Endothelial cell (in vitro differentiated cells): ENCODE measurements around the gene CREBBP. TPM values are rescaled to one million over a fixed set of nuclear protein-coding genes. Genes with fewer than 3 reads are reported as not detected.
A peak's percentile ranks its signal among the peaks of the same experiment; 100 is the strongest.

Experiments
- DNase-seq: peaks from one replicate; pipeline ENCODE4 v3.0.0; 2021; ENCODE audit warnings: low spot score
- H3K27ac Mint-ChIP-seq: one replicate; pipeline ENCODE4 v1.8.0; 2021; ENCODE audit warnings: mixed read lengths, inconsistent platforms; ENCODE audit not compliant: unreplicated experiment
- H3K27me3 Mint-ChIP-seq: one replicate; pipeline ENCODE4 v1.8.0; 2021; ENCODE audit warnings: mild to moderate bottlenecking, moderate library complexity, mixed read lengths, inconsistent platforms; ENCODE audit not compliant: unreplicated experiment
- H3K36me3 Mint-ChIP-seq: one replicate; pipeline ENCODE4 v1.8.0; 2021; ENCODE audit warnings: mild to moderate bottlenecking, low read depth, mixed read lengths, inconsistent platforms; ENCODE audit not compliant: unreplicated experiment
- H3K4me1 Mint-ChIP-seq: one replicate; pipeline ENCODE4 v1.8.0; 2021; ENCODE audit warnings: mild to moderate bottlenecking, mixed read lengths, inconsistent platforms; ENCODE audit not compliant: unreplicated experiment
- H3K4me3 Mint-ChIP-seq: one replicate; pipeline ENCODE4 v1.8.0; 2021; ENCODE audit warnings: mild to moderate bottlenecking, mixed read lengths, inconsistent platforms; ENCODE audit not compliant: unreplicated experiment
- H3K9me3 Mint-ChIP-seq: one replicate; pipeline ENCODE4 v1.8.0; 2021; ENCODE audit warnings: mixed read lengths, inconsistent platforms; ENCODE audit not compliant: unreplicated experiment
- total RNA-seq: library from RNA; stranded (reverse); fragmentation: NEBNext Ultra II Directional; extraction: Animal tissue kit (Norgen Biotek cat#: 25700); gene quantifications from one replicate; pipeline ENCODE4 v1.2.1, GENCODE V29; 2021; ENCODE audit not compliant: unreplicated experiment
- TF ChIP-seq, protein P1 (sequence below): fragments of 200-600 bp; sonication (generic); IDR thresholded peaks from one replicate; pipeline ENCODE4 v1.5.0; 2021; ENCODE audit warnings: antibody characterized with exemption; ENCODE audit not compliant: unreplicated experiment

CREBBP gene
- total RNA-seq, 1 donor from 2014 or later: 66.3 TPM

DNA sequence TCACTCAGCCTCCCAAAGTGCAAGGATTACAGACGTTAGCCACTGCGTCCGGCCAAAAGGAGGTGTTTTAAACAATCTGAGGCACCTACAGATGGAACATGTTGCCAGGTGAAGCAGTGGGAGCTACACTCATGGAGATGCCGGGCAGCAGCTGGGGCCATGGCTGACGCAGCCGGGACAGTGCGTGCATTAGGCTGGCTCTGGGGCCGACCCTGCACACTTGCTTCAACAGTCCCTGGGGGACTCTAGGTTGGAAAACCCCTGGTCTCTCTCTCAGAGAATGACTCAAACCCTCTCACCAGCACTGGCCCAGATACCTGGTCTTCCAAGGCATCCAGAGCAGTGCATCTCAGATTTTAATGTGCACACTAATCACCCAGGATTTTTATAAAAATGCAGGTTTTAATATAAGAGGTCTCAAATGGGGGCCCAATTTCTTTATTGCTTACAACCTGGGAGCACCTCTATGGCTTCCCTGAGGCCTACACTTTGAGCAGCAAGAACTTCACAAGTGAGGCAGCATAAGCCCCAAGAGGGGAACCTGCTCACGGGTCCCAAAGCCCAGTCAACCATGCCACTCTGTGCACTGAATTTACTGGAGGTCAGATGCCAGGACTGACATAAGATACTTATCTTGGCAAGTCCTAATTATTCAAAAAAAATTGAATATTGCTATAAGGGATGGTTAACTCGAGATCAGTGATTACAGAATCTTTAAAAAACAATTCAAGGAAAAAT, 92.4 kb downstream of the CREBBP start:
- H3K4me3 Mint-ChIP-seq: no peak overlapping the region
- H3K27me3 Mint-ChIP-seq: peaks cover 6% of the 10 kb centered on the region
- peaks cover 6% of the 10 kb centered on the region for H3K4me1 Mint-ChIP-seq
- no peaks in the 10 kb centered on the region for H3K9me3 Mint-ChIP-seq
- H3K27ac Mint-ChIP-seq: no peak overlapping the region
- no peak for DNase-seq
- TF ChIP-seq, protein P1, sequence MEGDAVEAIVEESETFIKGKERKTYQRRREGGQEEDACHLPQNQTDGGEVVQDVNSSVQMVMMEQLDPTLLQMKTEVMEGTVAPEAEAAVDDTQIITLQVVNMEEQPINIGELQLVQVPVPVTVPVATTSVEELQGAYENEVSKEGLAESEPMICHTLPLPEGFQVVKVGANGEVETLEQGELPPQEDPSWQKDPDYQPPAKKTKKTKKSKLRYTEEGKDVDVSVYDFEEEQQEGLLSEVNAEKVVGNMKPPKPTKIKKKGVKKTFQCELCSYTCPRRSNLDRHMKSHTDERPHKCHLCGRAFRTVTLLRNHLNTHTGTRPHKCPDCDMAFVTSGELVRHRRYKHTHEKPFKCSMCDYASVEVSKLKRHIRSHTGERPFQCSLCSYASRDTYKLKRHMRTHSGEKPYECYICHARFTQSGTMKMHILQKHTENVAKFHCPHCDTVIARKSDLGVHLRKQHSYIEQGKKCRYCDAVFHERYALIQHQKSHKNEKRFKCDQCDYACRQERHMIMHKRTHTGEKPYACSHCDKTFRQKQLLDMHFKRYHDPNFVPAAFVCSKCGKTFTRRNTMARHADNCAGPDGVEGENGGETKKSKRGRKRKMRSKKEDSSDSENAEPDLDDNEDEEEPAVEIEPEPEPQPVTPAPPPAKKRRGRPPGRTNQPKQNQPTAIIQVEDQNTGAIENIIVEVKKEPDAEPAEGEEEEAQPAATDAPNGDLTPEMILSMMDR: no peak
- H3K36me3 Mint-ChIP-seq: peaks cover 31% of the 10 kb centered on the region

DNA sequence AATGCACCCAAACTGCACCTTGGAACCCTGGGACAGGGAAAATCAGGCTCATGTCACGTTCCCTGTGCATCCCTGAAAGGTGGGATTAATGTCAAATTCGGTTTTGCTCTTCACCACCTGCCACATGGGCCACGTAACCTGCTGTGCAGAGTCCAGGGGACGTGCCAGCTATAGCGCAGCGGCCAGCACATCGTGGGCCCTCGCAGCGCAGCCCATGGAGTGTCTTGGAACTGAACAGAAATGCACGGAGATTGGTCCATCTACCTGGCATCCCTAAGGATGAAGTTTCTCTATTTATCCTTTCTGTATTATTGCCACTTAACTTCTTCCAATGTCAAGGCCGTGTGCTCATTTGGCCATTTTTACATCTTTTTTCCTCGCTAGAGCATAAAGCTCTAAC, 95.1 kb downstream of the CREBBP start:
- H3K27me3 Mint-ChIP-seq: peaks cover 3% of the 10 kb centered on the region
- H3K4me1 Mint-ChIP-seq: no peaks in the 10 kb centered on the region
- H3K4me3 Mint-ChIP-seq: no peak overlapping the region
- no peaks in the 10 kb centered on the region for H3K9me3 Mint-ChIP-seq
- H3K27ac Mint-ChIP-seq: no peak overlapping the region
- peaks cover 11% of the 10 kb centered on the region for H3K36me3 Mint-ChIP-seq
- DNase-seq: no peak
- TF ChIP-seq, protein P1: no peak

DNA sequence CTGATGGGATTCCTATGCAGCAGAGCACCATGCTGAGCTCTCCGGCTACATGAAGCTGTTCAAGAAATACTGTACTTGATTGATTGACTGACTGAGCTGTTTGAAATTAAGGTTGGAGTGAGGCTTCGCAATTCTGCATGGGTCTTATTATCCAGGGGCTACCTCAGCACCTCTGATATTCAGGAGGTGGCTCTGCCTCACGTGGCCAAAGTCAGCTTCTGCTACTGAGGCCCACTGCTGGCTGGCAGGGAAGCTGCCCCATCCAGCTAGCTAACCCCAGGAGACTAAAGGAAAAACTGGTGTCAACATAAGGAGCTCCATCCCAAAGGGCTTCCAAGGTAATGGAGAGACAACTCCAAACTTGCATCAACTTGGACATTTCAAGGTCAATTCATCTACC, 97.0 kb downstream of the CREBBP start:
- no peaks in the 10 kb centered on the region for H3K9me3 Mint-ChIP-seq
- H3K4me1 Mint-ChIP-seq: no peaks in the 10 kb centered on the region
- DNase-seq: no peak
- TF ChIP-seq, protein P1: no peak
- peaks cover 3% of the 10 kb centered on the region for H3K27me3 Mint-ChIP-seq
- H3K4me3 Mint-ChIP-seq: peak overlapping the region; percentile 13
- H3K36me3 Mint-ChIP-seq: peaks cover 8% of the 10 kb centered on the region
- no peak overlapping the region for H3K27ac Mint-ChIP-seq

DNA sequence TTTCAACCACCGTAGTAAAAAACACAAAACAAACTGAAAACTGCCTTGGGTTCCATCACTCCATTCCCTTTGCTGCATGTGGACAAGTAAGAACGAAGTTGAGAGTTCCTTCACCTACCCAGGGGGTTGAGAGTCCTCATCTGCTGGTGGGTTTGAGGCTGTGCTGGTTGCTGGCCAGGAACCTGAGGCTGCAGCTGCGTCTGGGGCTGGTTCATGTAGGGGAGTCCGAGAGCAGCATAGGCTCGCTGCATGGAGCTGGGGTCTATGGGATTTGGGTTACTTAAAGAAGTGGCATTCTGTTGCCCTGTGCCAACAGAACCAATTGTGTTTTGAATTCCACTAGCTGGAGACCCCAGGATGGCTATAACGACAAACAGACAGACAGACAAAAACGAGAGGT, 97.9 kb downstream of the CREBBP start:
- no peak overlapping the region for H3K27ac Mint-ChIP-seq
- H3K27me3 Mint-ChIP-seq: peaks cover 3% of the 10 kb centered on the region
- H3K36me3 Mint-ChIP-seq: peaks cover 8% of the 10 kb centered on the region

DNA sequence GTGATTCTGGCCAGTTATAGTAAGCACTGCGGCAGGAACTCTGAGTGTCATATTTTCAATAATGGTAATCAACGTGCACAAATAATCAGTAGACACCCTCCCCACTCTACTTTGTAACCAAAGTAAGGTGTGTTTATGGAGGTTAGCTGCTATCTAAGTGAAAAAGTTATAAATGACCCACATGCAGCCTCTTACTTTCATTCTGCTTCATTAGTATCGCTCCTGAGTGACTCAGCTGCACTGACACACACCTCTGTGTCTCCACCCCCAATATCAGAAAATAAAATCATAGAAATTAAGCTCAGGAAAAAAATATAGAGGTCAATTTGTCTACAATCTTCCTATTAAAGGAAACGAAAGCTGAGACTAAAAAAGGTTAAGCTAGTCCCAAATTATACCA, 99.1 kb downstream of the CREBBP start:
- H3K9me3 Mint-ChIP-seq: no peaks in the 10 kb centered on the region
- no peak for DNase-seq

More for the DNA sequence above, 97.9 kb downstream of the CREBBP start:
- Mint-ChIP-seq H3K9me3 (no peaks in the 10 kb centered on the region), H3K4me3 (no peak overlapping the region), H3K4me1 (no peaks in the 10 kb centered on the region)
- DNase-seq: no peak
- TF ChIP-seq, protein P1: no peak

More for the DNA sequence above, 99.1 kb downstream of the CREBBP start:
- Mint-ChIP-seq H3K4me3 (no peak overlapping the region), H3K27me3 (peaks cover 3% of the 10 kb centered on the region), H3K27ac (no peak overlapping the region), H3K4me1 (no peaks in the 10 kb centered on the region), H3K36me3 (peaks cover 14% of the 10 kb centered on the region)
- TF ChIP-seq, protein P1: no peak
